ENCODE results near the gene ENKD1. TPM values are rescaled to one million over a fixed set of nuclear protein-coding genes. Genes with fewer than 3 reads are reported as not detected.

ENKD1 gene
- total RNA-seq, 1 experiment from 2014 or later = 11.9 TPM

DNA sequence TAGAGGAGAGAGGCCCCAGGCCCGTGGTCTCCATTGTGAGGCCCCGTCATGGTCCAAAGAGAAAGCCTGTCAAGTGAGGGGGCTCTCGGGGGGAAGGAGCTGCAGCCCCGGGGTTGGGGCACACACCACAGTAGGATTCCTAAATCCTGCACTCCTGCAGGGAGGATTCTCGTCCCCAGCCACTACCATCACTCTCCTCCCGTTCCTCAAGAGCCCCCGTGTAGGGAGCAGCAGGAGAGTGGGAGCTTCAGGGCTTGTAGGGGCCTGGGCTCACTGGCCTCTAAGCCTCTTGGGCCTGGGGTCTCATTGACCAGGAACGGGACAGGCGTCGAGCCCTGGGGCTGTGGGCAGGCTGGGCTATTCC is 885 bp upstream of the ENKD1 start (continued):
- TF ChIP-seq, protein P1, sequence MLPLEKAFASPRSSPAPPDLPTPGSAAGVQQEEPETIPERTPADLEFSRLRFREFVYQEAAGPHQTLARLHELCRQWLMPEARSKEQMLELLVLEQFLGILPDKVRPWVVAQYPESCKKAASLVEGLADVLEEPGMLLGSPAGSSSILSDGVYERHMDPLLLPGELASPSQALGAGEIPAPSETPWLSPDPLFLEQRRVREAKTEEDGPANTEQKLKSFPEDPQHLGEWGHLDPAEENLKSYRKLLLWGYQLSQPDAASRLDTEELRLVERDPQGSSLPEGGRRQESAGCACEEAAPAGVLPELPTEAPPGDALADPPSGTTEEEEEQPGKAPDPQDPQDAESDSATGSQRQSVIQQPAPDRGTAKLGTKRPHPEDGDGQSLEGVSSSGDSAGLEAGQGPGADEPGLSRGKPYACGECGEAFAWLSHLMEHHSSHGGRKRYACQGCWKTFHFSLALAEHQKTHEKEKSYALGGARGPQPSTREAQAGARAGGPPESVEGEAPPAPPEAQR (CRISPR knock-in tag; IDR thresholded peaks at IDR 0.05) = no peak
- TF ChIP-seq ZNF219 (CRISPR knock-in tag; IDR thresholded peaks at IDR 0.05; ENCODE audit: borderline replicate concordance) = no peak

DNA sequence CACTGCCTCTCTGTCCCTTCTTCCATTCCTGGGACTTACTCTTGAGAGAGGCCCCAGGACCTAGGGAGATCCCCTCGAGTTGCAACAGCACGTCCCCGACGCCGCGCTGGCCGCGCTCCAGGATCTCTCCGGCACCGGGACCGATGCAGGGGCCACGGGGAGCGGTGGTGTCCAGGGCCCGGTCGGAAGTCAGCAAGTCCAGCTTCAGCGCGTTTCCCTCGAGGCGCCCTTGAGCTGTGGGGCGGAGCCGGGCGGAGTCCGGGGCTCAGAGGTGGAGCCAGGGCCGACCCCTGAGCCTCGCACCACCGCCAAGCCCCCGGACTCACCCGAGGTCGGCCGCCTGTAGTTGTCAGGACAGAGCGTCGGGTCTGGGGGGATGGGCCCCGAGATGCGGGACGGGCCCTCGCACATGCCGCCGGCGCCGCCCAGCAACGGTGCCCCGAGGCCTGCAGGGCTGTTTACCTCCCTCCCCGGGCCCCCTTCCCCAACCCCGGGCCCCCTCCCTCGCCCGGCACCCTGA is 458 bp downstream of the ENKD1 start:
- Mint-ChIP-seq H3K27me3 (ENCODE audit: low read depth) (peaks cover 6% of the 10 kb centered on the region), H3K27ac (no peak overlapping the region), H3K36me3 (no peaks in the 10 kb centered on the region), H3K9me3 (no peaks in the 10 kb centered on the region), H3K4me3 (peak overlapping the region; percentile 69), H3K4me1 (peaks cover 18% of the 10 kb centered on the region)
- peak; percentile 67 for DNase-seq (ENCODE audit: low spot score)
- TF ChIP-seq, protein P2, sequence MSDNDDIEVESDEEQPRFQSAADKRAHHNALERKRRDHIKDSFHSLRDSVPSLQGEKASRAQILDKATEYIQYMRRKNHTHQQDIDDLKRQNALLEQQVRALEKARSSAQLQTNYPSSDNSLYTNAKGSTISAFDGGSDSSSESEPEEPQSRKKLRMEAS (CRISPR knock-in tag; IDR thresholded peaks at IDR 0.05) = peak; percentile 72; the same call in 1 of the 2 replicates
- TF ChIP-seq ZBTB21 (CRISPR knock-in tag; IDR thresholded peaks at IDR 0.05; ENCODE audit: borderline replicate concordance) (no peak), NR3C1 (CRISPR knock-in tag; conservative IDR thresholded peaks at IDR 0.05; ENCODE audit: low read depth) (no peak), ZNF263 (CRISPR knock-in tag; IDR thresholded peaks at IDR 0.05; ENCODE audit: low read depth) (0 out of 2 replicates have a peak, but pooled peaks have one; percentile 10)
- TF ChIP-seq, protein P3, sequence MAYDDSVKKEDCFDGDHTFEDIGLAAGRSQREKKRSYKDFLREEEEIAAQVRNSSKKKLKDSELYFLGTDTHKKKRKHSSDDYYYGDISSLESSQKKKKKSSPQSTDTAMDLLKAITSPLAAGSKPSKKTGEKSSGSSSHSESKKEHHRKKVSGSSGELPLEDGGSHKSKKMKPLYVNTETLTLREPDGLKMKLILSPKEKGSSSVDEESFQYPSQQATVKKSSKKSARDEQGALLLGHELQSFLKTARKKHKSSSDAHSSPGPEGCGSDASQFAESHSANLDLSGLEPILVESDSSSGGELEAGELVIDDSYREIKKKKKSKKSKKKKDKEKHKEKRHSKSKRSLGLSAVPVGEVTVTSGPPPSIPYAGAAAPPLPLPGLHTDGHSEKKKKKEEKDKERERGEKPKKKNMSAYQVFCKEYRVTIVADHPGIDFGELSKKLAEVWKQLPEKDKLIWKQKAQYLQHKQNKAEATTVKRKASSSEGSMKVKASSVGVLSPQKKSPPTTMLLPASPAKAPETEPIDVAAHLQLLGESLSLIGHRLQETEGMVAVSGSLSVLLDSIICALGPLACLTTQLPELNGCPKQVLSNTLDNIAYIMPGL (CRISPR knock-in tag; IDR thresholded peaks at IDR 0.05) = 0 out of 2 replicates have a peak, but pooled peaks have one; percentile 33
- TF ChIP-seq, protein P4, sequence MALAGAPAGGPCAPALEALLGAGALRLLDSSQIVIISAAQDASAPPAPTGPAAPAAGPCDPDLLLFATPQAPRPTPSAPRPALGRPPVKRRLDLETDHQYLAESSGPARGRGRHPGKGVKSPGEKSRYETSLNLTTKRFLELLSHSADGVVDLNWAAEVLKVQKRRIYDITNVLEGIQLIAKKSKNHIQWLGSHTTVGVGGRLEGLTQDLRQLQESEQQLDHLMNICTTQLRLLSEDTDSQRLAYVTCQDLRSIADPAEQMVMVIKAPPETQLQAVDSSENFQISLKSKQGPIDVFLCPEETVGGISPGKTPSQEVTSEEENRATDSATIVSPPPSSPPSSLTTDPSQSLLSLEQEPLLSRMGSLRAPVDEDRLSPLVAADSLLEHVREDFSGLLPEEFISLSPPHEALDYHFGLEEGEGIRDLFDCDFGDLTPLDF (CRISPR knock-in tag; IDR thresholded peaks at IDR 0.05) = 0 out of 2 replicates have a peak, but pooled peaks have one; percentile 28
- TF ChIP-seq, protein P5, sequence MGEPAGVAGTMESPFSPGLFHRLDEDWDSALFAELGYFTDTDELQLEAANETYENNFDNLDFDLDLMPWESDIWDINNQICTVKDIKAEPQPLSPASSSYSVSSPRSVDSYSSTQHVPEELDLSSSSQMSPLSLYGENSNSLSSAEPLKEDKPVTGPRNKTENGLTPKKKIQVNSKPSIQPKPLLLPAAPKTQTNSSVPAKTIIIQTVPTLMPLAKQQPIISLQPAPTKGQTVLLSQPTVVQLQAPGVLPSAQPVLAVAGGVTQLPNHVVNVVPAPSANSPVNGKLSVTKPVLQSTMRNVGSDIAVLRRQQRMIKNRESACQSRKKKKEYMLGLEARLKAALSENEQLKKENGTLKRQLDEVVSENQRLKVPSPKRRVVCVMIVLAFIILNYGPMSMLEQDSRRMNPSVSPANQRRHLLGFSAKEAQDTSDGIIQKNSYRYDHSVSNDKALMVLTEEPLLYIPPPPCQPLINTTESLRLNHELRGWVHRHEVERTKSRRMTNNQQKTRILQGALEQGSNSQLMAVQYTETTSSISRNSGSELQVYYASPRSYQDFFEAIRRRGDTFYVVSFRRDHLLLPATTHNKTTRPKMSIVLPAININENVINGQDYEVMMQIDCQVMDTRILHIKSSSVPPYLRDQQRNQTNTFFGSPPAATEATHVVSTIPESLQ (CRISPR knock-in tag; IDR thresholded peaks at IDR 0.05) = no peak
- ChIA-PET CTCF (interaction anchor here (0.6 to 10.3 kb wide), 19 partner anchors 13 to 1854 kb away, joined by 3 to 137 read pairs (median 5); partner anchors contain the start of genes ATP6V0D1, CARMIL2, CTCF and GFOD2), POLR2A (interaction anchor here (0.9 kb wide), 1 partner anchor 16 kb away, joined by 3 read pairs; no protein-coding TSS in a partner anchor)
- ATAC-seq = peak; percentile 49

DNA sequence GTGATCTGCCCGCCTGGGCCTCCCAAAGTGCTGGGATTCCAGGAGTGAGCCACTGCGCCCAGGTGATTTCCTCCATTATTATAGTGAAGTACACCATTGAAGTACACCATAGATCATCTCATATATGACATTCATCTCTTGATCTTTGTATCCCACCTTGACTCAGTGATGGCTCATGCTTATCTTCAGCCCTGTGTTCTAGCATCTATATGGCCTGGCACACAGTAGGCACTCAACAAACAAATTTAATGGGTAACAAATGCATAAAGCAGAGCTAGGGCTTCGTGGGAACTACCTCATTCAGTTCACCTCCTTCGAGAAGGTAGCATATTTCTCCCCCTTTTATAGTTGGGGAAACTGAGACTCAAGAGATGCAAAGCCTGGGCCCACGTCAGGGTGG is 952 bp downstream of the ENKD1 start:
- Mint-ChIP-seq H3K36me3 (no peaks in the 10 kb centered on the region), H3K4me3 (peak overlapping the region; percentile 69), H3K9me3 (no peaks in the 10 kb centered on the region), H3K4me1 (peaks cover 18% of the 10 kb centered on the region), H3K27me3 (ENCODE audit: low read depth) (peaks cover 6% of the 10 kb centered on the region), H3K27ac (no peak overlapping the region)
- CTCF ChIA-PET = interaction anchor here (1.0 to 10.3 kb wide), 11 partner anchors 18 to 375 kb away, joined by 3 to 137 read pairs (median 5); partner anchors contain the start of genes CARMIL2 and CTCF
- ATAC-seq (no peak), DNase-seq (ENCODE audit: low spot score) (no peak)
- POLR2A ChIA-PET = no interaction called here
- TF ChIP-seq FOXJ3 (CRISPR knock-in tag; IDR thresholded peaks at IDR 0.05; ENCODE audit: borderline replicate concordance) (no peak), TP53 (CRISPR knock-in tag; IDR thresholded peaks at IDR 0.05) (no peak), MYBL2 (CRISPR knock-in tag; IDR thresholded peaks at IDR 0.05) (no peak), CBFB (CRISPR knock-in tag; IDR thresholded peaks at IDR 0.05; ENCODE audit: low read depth) (no peak), TEAD4 (CRISPR knock-in tag; IDR thresholded peaks at IDR 0.05) (no peak), TCF7 (CRISPR knock-in tag; IDR thresholded peaks at IDR 0.05; ENCODE audit: low read depth) (no peak), ZNF219 (CRISPR knock-in tag; IDR thresholded peaks at IDR 0.05; ENCODE audit: borderline replicate concordance) (no peak), SMAD3 (CRISPR knock-in tag; IDR thresholded peaks at IDR 0.05; ENCODE audit: borderline replicate concordance) (no peak)
- TF ChIP-seq, protein P6, sequence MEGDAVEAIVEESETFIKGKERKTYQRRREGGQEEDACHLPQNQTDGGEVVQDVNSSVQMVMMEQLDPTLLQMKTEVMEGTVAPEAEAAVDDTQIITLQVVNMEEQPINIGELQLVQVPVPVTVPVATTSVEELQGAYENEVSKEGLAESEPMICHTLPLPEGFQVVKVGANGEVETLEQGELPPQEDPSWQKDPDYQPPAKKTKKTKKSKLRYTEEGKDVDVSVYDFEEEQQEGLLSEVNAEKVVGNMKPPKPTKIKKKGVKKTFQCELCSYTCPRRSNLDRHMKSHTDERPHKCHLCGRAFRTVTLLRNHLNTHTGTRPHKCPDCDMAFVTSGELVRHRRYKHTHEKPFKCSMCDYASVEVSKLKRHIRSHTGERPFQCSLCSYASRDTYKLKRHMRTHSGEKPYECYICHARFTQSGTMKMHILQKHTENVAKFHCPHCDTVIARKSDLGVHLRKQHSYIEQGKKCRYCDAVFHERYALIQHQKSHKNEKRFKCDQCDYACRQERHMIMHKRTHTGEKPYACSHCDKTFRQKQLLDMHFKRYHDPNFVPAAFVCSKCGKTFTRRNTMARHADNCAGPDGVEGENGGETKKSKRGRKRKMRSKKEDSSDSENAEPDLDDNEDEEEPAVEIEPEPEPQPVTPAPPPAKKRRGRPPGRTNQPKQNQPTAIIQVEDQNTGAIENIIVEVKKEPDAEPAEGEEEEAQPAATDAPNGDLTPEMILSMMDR (IDR thresholded peaks at IDR 0.05) = no peak
- TF ChIP-seq, protein P7, sequence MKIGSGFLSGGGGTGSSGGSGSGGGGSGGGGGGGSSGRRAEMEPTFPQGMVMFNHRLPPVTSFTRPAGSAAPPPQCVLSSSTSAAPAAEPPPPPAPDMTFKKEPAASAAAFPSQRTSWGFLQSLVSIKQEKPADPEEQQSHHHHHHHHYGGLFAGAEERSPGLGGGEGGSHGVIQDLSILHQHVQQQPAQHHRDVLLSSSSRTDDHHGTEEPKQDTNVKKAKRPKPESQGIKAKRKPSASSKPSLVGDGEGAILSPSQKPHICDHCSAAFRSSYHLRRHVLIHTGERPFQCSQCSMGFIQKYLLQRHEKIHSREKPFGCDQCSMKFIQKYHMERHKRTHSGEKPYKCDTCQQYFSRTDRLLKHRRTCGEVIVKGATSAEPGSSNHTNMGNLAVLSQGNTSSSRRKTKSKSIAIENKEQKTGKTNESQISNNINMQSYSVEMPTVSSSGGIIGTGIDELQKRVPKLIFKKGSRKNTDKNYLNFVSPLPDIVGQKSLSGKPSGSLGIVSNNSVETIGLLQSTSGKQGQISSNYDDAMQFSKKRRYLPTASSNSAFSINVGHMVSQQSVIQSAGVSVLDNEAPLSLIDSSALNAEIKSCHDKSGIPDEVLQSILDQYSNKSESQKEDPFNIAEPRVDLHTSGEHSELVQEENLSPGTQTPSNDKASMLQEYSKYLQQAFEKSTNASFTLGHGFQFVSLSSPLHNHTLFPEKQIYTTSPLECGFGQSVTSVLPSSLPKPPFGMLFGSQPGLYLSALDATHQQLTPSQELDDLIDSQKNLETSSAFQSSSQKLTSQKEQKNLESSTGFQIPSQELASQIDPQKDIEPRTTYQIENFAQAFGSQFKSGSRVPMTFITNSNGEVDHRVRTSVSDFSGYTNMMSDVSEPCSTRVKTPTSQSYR (CRISPR knock-in tag; IDR thresholded peaks at IDR 0.05) = no peak
- TF ChIP-seq, protein P5 (CRISPR knock-in tag; IDR thresholded peaks at IDR 0.05) = no peak

Data from WTC11 (cell line).